ENCODE data around the gene GABRB1.

Gene GABRB1

DNA sequence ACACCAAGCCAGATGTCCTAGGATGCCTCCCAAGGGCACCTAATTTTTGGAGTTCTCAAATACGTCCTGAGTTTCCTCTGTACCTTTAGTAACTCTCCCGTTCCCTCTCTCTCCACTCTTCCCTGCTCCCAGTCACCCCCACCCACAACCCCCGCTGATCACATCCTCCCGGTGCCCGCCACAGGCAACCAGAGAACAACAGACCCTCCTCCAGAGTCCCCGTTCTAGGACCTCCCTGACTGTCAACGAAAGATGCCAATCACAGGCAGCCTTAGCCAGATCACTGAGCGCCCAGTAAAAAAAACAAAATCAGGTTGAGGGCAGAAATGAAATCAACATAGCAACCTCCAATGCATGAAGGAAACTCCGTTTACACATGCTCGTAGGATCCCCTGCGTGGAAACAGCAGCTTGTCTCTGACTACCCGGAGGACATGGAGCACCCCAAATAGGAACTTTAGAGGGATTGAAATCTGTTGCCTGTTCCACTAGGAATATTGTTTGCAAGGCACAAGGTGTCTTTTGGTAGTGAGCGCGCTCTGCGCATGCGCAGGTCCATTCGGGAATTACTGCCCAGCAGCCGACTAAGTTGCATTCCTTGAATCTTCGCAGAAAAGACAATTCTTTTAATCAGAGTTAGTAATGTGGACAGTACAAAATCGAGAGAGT, at the start of gene GABRB1:
GABRB1 (plus strand) TSS at position 557 of the 668 bp plus-strand sequence.
- H3K4me3 ChIP-seq (ENCODE audit: low read depth, low read length): peak within 1 kb of the TSS; percentile 76
- H2AFZ ChIP-seq (ENCODE audit: low read length, unreplicated experiment): peak within 1 kb of the TSS; percentile 77
- H3K79me2 ChIP-seq (ENCODE audit: control insufficient read depth, insufficient read depth, low read length, unreplicated experiment): no peaks in the 10 kb centered on the region
- no peaks in the 10 kb centered on the region for H3K36me3 ChIP-seq (ENCODE audit: insufficient read depth, low read length)
- no peak within 1 kb of the TSS for H3K27ac ChIP-seq (ENCODE audit: low read depth, low read length)
- peaks cover 65% of the 10 kb centered on the region for H3K27me3 ChIP-seq (ENCODE audit: insufficient read depth, low read length)
- peaks cover 2% of the 10 kb centered on the region for H3K4me1 ChIP-seq (ENCODE audit: control insufficient read depth, insufficient read depth, low read length, unreplicated experiment)

DNA sequence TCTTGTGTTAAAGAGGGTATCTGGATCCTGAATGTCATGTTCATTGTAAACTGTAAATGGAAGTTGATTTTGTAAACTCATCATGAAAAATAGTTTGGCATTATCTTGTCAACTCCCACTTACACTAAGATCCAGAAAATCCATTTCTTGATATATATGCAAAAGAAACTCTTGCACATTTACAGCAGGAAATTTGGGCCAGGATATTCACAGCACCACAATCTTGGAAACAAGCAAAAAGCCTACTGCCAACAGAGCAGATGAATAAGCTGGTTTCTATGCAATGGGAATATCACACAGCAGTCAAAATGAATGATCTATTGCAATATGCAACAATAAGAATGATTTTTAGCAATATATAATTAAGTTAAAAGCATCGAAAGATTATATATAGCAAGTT, 46.6 kb upstream of the GABRB1 start:
- Histone ChIP-seq H3K27me3 (ENCODE audit: insufficient read depth, low read length) (peaks cover 99% of the 10 kb centered on the region), H3K27ac (ENCODE audit: low read depth, low read length) (no peak overlapping the region), H3K79me2 (ENCODE audit: control insufficient read depth, insufficient read depth, low read length, unreplicated experiment) (no peaks in the 10 kb centered on the region), H2AFZ (ENCODE audit: low read length, unreplicated experiment) (no peak overlapping the region), H3K36me3 (ENCODE audit: insufficient read depth, low read length) (no peaks in the 10 kb centered on the region), H3K4me3 (ENCODE audit: low read depth, low read length) (no peak overlapping the region), H3K4me1 (ENCODE audit: control insufficient read depth, insufficient read depth, low read length, unreplicated experiment) (no peaks in the 10 kb centered on the region)

DNA sequence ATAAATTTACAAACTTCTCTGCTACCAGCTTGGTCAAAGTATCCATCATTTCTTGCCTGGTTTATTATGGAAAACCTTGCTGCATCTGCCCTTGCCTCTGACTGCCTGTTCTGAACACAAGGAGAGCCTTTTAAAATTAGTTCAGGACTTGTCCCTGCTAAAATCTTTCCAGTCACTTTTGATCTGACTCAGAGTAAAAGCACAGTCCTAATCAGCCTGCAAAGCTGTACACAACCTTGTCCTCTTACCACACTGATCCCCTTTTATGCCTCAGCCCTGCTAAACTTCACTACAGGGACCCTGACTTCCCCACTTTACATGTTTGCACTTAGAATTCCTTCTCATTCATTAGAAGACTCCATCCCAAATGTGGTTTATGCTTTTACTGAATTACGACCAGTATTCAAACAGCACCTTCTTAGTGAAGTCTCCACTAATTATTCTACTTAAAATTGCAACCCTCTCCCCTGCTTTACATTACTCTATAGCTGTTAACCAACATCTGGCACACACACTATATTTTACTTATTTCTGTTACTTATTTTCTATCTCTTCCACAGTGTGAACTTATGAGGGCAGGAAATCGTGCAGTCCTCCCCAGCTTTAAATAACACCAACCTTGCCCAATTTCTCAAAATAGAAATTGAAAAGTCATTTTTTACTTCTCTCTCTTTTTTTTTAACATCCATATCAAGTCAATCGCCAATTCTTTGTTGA, 44.3 kb upstream of the GABRB1 start:
- H3K27me3 ChIP-seq (ENCODE audit: insufficient read depth, low read length): peaks cover 99% of the 10 kb centered on the region
- H3K79me2 ChIP-seq (ENCODE audit: control insufficient read depth, insufficient read depth, low read length, unreplicated experiment): no peaks in the 10 kb centered on the region
- H2AFZ ChIP-seq (ENCODE audit: low read length, unreplicated experiment): no peak overlapping the region
- H3K4me3 ChIP-seq (ENCODE audit: low read depth, low read length): no peak overlapping the region
- H3K36me3 ChIP-seq (ENCODE audit: insufficient read depth, low read length): no peaks in the 10 kb centered on the region
- H3K27ac ChIP-seq (ENCODE audit: low read depth, low read length): no peak overlapping the region
- no peaks in the 10 kb centered on the region for H3K4me1 ChIP-seq (ENCODE audit: control insufficient read depth, insufficient read depth, low read length, unreplicated experiment)

DNA sequence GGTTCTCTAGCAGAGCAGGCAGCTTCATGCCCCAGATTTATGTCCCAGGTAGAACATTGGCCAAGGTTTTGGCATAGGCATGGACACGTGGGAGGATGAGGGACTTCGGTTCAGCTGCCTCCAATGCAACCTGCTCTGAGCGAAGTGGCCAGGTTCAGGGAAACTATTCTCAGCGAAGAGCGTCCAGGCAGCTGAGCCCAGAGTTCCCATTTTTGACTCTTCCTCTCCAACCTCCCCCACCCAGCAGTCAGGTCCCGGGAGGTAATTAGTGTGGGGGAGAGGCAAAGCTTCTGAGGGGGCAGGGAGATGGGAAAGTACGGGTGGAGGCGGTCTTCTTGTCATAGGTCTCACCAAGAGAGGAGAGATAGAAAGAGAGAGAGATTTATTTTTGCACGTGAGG, 39.0 kb upstream of the GABRB1 start:
- Histone ChIP-seq H3K4me1 (ENCODE audit: control insufficient read depth, insufficient read depth, low read length, unreplicated experiment) (peaks cover 8% of the 10 kb centered on the region), H2AFZ (ENCODE audit: low read length, unreplicated experiment) (no peak overlapping the region), H3K4me3 (ENCODE audit: low read depth, low read length) (no peak overlapping the region)

DNA sequence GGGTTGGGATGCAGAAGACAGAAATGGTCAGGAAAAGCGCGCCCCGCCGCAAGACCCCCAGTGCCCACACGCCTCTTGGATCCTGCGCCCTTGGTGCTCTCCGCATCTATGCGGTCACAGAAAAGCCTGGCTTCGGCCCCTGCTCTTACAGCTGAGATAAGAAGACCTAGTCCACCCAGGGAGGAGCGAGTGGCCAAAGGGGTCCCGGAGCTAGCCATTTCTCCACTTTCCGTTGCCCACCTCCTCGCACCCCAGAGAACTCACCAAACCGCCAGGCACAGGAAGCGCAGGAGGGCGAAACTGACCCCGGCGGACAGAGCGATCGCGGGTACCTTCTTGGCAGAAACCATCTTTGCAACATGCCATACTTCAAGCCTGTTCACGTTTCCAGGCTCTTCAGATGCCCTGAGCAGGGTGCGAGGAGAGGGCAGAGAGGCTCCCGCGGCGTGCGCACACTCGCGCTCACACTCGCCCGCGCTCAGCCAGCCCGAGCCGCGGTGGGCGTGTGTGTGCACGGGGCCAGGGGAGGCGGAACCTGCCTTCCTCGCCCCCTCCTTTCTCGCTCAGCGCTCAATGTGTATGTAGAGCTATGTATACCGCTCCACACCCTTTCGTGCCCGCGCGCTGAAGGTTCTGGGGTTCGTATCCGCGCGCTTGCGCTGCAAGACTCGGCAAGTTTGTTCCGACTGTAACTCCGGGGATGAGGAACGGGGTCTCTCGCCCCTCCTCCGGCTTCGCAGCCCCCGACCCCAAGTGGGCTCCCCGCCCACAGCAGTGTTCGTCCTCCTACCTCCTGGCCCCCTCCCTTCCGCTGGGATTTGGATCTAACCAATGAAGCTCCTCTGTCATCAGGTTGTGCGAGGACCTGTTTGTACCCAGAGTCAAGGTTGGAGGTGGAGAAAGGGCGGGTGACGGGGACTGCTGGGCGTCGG, 38.0 kb upstream of the GABRB1 start, which contains the start of gene GABRA4:
GABRA4 (minus strand) TSS at position 507 of the 932 bp plus-strand sequence; CDS start at position 350, 157 bp downstream.
- peak within 1 kb of the TSS; percentile 57 for H2AFZ ChIP-seq (ENCODE audit: low read length, unreplicated experiment)
- no peaks in the 10 kb centered on the region for H3K79me2 ChIP-seq (ENCODE audit: control insufficient read depth, insufficient read depth, low read length, unreplicated experiment)
- H3K36me3 ChIP-seq (ENCODE audit: insufficient read depth, low read length): no peaks in the 10 kb centered on the region
- peak within 1 kb of the TSS; percentile 78 for H3K4me3 ChIP-seq (ENCODE audit: low read depth, low read length)
- peaks cover 8% of the 10 kb centered on the region for H3K4me1 ChIP-seq (ENCODE audit: control insufficient read depth, insufficient read depth, low read length, unreplicated experiment)
- peaks cover 87% of the 10 kb centered on the region for H3K27me3 ChIP-seq (ENCODE audit: insufficient read depth, low read length)
- H3K27ac ChIP-seq (ENCODE audit: low read depth, low read length): no peak within 1 kb of the TSS

More for the DNA sequence above, 39.0 kb upstream of the GABRB1 start:
- peaks cover 92% of the 10 kb centered on the region for H3K27me3 ChIP-seq (ENCODE audit: insufficient read depth, low read length)
- H3K36me3 ChIP-seq (ENCODE audit: insufficient read depth, low read length): no peaks in the 10 kb centered on the region
- H3K79me2 ChIP-seq (ENCODE audit: control insufficient read depth, insufficient read depth, low read length, unreplicated experiment): no peaks in the 10 kb centered on the region
- H3K27ac ChIP-seq (ENCODE audit: low read depth, low read length): no peak overlapping the region

DNA sequence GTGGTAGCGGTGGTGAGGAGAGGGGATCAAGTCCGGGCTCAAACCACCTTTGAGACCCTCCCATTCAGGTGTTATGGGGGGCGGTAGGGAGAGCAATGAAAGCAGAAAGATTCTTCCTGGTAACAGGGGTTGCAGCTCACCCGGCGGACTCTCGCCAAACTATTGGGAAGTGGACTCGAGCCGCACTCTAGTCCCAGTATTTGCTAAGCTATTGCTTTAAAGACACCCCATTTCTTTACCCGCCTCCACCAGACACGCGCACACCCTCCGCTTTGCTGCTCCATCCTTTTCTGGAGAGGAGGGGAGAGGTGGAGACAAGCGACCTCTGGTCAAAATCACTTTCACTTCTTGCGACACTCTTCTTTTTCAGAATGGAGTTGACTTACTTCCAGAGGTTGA, 37.4 kb upstream of the GABRB1 start:
- Histone ChIP-seq H3K27ac (ENCODE audit: low read depth, low read length) (no peak overlapping the region), H3K79me2 (ENCODE audit: control insufficient read depth, insufficient read depth, low read length, unreplicated experiment) (no peaks in the 10 kb centered on the region), H2AFZ (ENCODE audit: low read length, unreplicated experiment) (peak overlapping the region; percentile 57), H3K4me3 (ENCODE audit: low read depth, low read length) (peak overlapping the region; percentile 78), H3K27me3 (ENCODE audit: insufficient read depth, low read length) (peaks cover 80% of the 10 kb centered on the region), H3K36me3 (ENCODE audit: insufficient read depth, low read length) (no peaks in the 10 kb centered on the region), H3K4me1 (ENCODE audit: control insufficient read depth, insufficient read depth, low read length, unreplicated experiment) (peaks cover 8% of the 10 kb centered on the region)

DNA sequence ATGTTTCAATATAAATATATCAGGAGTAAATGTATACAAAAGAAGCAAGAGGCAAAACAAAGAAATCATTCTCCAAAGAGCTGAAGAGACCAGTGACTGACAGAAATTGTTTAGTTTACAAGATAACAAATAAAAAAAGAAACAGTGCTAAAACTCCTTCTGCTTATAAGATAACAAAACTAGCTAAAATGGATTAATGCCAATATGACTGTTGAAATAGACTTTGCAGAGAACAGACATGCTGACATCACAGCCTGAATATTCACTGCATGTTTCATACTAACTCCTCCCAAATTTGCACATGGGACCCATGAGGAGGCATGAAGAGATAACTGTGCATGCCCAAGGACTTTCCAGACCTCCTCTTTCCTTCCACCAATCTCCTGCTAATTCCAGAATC, 31.8 kb upstream of the GABRB1 start:
- H3K4me1 ChIP-seq (ENCODE audit: control insufficient read depth, insufficient read depth, low read length, unreplicated experiment): no peaks in the 10 kb centered on the region
- H3K36me3 ChIP-seq (ENCODE audit: insufficient read depth, low read length): no peaks in the 10 kb centered on the region
- no peak overlapping the region for H2AFZ ChIP-seq (ENCODE audit: low read length, unreplicated experiment)
- H3K4me3 ChIP-seq (ENCODE audit: low read depth, low read length): no peak overlapping the region
- no peak overlapping the region for H3K27ac ChIP-seq (ENCODE audit: low read depth, low read length)
- H3K27me3 ChIP-seq (ENCODE audit: insufficient read depth, low read length): peaks cover 25% of the 10 kb centered on the region
- no peaks in the 10 kb centered on the region for H3K79me2 ChIP-seq (ENCODE audit: control insufficient read depth, insufficient read depth, low read length, unreplicated experiment)

DNA sequence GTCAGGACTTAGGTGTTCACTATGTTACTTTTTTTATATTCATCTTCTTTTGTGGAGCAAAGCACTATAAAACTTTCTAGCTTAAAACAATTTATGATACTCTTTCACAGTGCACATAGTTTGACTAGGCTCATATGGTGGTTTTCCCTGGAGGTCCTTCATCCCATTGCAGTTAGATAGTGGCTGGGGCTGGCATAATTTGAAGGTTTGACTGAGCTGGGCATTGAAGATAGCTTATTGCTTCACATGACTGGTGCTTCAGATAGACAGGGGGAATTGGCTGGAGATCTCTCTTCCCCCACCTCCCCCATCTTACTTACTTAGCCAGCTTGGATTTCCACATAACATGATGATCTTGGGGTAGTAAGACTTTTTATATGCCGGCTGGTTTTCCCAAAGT, 31.0 kb upstream of the GABRB1 start:
- Histone ChIP-seq H3K79me2 (ENCODE audit: control insufficient read depth, insufficient read depth, low read length, unreplicated experiment) (no peaks in the 10 kb centered on the region), H3K4me3 (ENCODE audit: low read depth, low read length) (no peak overlapping the region), H3K36me3 (ENCODE audit: insufficient read depth, low read length) (no peaks in the 10 kb centered on the region), H2AFZ (ENCODE audit: low read length, unreplicated experiment) (no peak overlapping the region), H3K27me3 (ENCODE audit: insufficient read depth, low read length) (peaks cover 17% of the 10 kb centered on the region), H3K27ac (ENCODE audit: low read depth, low read length) (no peak overlapping the region), H3K4me1 (ENCODE audit: control insufficient read depth, insufficient read depth, low read length, unreplicated experiment) (no peaks in the 10 kb centered on the region)

DNA sequence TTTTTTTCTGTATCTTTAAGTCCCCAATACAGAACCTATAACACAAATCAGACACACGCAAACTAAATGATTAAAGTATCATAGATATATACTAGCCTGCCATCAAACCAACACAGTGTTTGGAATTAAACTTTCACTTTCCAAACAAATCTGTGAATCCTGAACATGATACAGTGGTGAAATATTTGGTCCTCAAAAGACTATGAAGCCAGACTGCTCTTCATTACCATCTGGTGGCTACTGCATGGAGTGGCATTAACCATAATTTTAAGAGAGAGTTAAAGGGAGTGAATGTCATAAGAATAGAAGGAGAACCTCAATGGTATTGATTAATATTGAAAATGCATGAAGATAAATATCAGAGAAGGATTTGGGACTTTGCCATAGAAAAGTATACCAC, 28.8 kb upstream of the GABRB1 start:
- Histone ChIP-seq H3K4me3 (ENCODE audit: low read depth, low read length) (no peak overlapping the region), H3K4me1 (ENCODE audit: control insufficient read depth, insufficient read depth, low read length, unreplicated experiment) (no peaks in the 10 kb centered on the region), H3K36me3 (ENCODE audit: insufficient read depth, low read length) (no peaks in the 10 kb centered on the region), H3K27me3 (ENCODE audit: insufficient read depth, low read length) (peaks cover 4% of the 10 kb centered on the region), H3K27ac (ENCODE audit: low read depth, low read length) (no peak overlapping the region), H2AFZ (ENCODE audit: low read length, unreplicated experiment) (no peak overlapping the region), H3K79me2 (ENCODE audit: control insufficient read depth, insufficient read depth, low read length, unreplicated experiment) (no peaks in the 10 kb centered on the region)

DNA sequence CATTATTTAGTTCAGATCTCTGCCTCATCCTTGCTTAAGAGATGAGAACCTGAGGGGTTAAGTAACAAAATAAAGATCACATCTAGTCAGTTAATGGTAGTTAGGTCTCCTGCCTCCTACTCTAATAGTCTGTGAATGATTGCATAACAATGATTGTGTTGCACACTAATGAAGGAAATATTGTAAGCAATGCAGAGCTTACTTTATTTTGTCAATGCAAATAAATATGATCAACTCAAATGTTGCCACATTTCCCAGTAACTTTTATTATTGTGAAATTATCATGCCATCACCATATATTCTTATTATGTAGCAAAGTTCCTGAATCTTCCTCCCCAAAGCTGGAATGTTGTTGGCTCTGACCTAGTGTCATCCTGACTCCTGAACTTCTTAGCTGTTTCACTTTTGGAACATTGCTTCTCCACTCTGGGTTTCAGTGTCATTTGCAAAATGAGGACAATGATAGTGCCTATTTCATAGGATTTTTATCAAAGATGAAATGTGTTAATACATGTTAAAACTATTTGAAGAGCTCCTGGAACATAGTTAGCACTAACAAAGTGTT, 20.9 kb upstream of the GABRB1 start:
- H3K4me1 ChIP-seq (ENCODE audit: control insufficient read depth, insufficient read depth, low read length, unreplicated experiment): peaks cover 4% of the 10 kb centered on the region
- peak overlapping the region; percentile 48 for H3K4me3 ChIP-seq (ENCODE audit: low read depth, low read length)
- no peak overlapping the region for H3K27ac ChIP-seq (ENCODE audit: low read depth, low read length)
- peak overlapping the region; percentile 62 for H2AFZ ChIP-seq (ENCODE audit: low read length, unreplicated experiment)
- H3K27me3 ChIP-seq (ENCODE audit: insufficient read depth, low read length): no peaks in the 10 kb centered on the region
- no peaks in the 10 kb centered on the region for H3K79me2 ChIP-seq (ENCODE audit: control insufficient read depth, insufficient read depth, low read length, unreplicated experiment)
- H3K36me3 ChIP-seq (ENCODE audit: insufficient read depth, low read length): no peaks in the 10 kb centered on the region

All from ACC112 (cell line).